H1 (cell line): ENCODE data around the gene MAP3K14. TPM values are rescaled to one million over a fixed set of nuclear protein-coding genes. Genes with fewer than 3 reads are reported as not detected.

Source experiments
- CTCF ChIA-PET: fragments of 300-600 bp; sonication (Branson Sonifier 250); formaldehyde crosslinking; loops from one replicate; lab custom pipeline; 2021; ENCODE audit not compliant: partially characterized antibody; lab: Charles Lee
- POLR2A ChIA-PET: fragments of 300-600 bp; sonication (Branson Sonifier 250); formaldehyde crosslinking; loops from one replicate; lab custom pipeline; 2021; ENCODE audit warnings: inconsistent platforms; ENCODE audit not compliant: partially characterized antibody; lab: Charles Lee
- DNase-seq, 2 experiments: peaks; one replicate each; pipeline versions ENCODE4 v3.0.0 to v3.0.0-alpha.2; 2010 to 2022; ENCODE audit warnings: low spot score in 2 of 2, low read depth in 1 of 2, mixed read lengths in 1 of 2
- FAIRE-seq: peaks from 2 replicates; lab custom pipeline; 2011; peaks lifted over from hg19 to GRCh38; lab: Jason Lieb, UNC
- H2AFZ ChIP-seq: 2 replicates; pipeline ENCODE4 v1.8.1; 2012; ENCODE audit warnings: low read length, inconsistent platforms
- H2AK5ac ChIP-seq: 2 replicates; pipeline ENCODE4 v1.6.1; 2013; ENCODE audit warnings: low read depth, low read length
- H2BK120ac ChIP-seq: replicated peaks from 2 replicates; pipeline ENCODE3; 2013; ENCODE audit warnings: low read depth, low read length, inconsistent platforms
- H2BK12ac ChIP-seq: 2 replicates; pipeline ENCODE4 v1.6.1; 2013; ENCODE audit warnings: low read depth, low read length
- H2BK15ac ChIP-seq: 2 replicates; pipeline ENCODE4 v1.6.1; 2013; ENCODE audit warnings: low read length
- H2BK20ac ChIP-seq: 2 replicates; pipeline ENCODE4 v1.6.1; 2013; ENCODE audit warnings: low read length
- H2BK5ac ChIP-seq: 2 replicates; pipeline ENCODE4 v1.6.1; 2013; ENCODE audit warnings: low read depth, low read length
- H3K14ac ChIP-seq: 2 replicates; pipeline ENCODE4 v1.6.1; 2013; ENCODE audit warnings: inconsistent platforms; ENCODE audit not compliant: insufficient read length
- H3K18ac ChIP-seq: 2 replicates; pipeline ENCODE4 v1.6.1; 2013; ENCODE audit warnings: low read length; ENCODE audit errors: extremely low read depth
- H3K23ac ChIP-seq: 2 replicates; pipeline ENCODE4 v1.6.1; 2013; ENCODE audit warnings: inconsistent platforms; ENCODE audit not compliant: insufficient read length
- H3K23me2 ChIP-seq: 2 replicates; pipeline ENCODE4 v1.6.1; 2013; ENCODE audit warnings: low read depth, low read length
- H3K27ac ChIP-seq: 2 replicates; pipeline ENCODE4 v1.6.1; 2011; ENCODE audit warnings: low read depth, low read length, inconsistent platforms
- H3K27me3 ChIP-seq, 4 experiments: replicated peaks in 1 of 4; 1 replicate in 1 of 4; 2 replicates in 3 of 4; pipeline versions ENCODE4 v1.6.1 to v1.8.1; 2011 to 2013; ENCODE audit warnings: low read length in 3 of 4, mild to moderate bottlenecking in 3 of 4, inconsistent platforms in 2 of 4, mixed read lengths in 2 of 4, moderate library complexity in 1 of 4; ENCODE audit not compliant: control insufficient read depth in 3 of 4, insufficient read depth in 3 of 4; ENCODE audit errors: extremely low read depth in 1 of 4
- H3K36me3 ChIP-seq, 4 experiments: 2 replicates each; pipeline versions ENCODE4 v1.6.1 to v1.8.1; 2011 to 2013; ENCODE audit warnings: mild to moderate bottlenecking in 4 of 4, low read length in 3 of 4, moderate library complexity in 2 of 4, control low read depth in 1 of 4, inconsistent platforms in 1 of 4; ENCODE audit not compliant: insufficient read depth in 4 of 4, control insufficient read depth in 2 of 4
- H3K4ac ChIP-seq: replicated peaks from 2 replicates; pipeline ENCODE3; 2013; ENCODE audit warnings: low read length, low read depth, mixed read lengths, inconsistent platforms; ENCODE audit not compliant: insufficient read length
- H3K4me1 ChIP-seq, 4 experiments: replicated peaks in 1 of 4; 1 replicate in 1 of 4; 2 replicates in 3 of 4; pipeline versions ENCODE4 v1.6.1 to v1.8.1; 2011 to 2013; ENCODE audit warnings: low read length in 3 of 4, inconsistent platforms in 2 of 4, mixed read lengths in 1 of 4; ENCODE audit not compliant: insufficient read depth in 4 of 4, control insufficient read depth in 3 of 4
- H3K4me2 ChIP-seq, 2 experiments: 2 replicates each; pipeline versions ENCODE4 v1.6.1 to v1.8.1; 2011 to 2013; ENCODE audit warnings: low read depth in 2 of 2, low read length in 2 of 2, control low read depth in 1 of 2, inconsistent platforms in 1 of 2, mild to moderate bottlenecking in 1 of 2; ENCODE audit not compliant: insufficient read depth in 1 of 2
- H3K4me3 ChIP-seq, 4 experiments: fragments of 200-600, 300-600 bp in 1 of 4; sonication (generic), shearing (Covaris generic), sonication (Bioruptor Twin) in 1 of 4; 2 replicates each; pipeline versions ENCODE4 v1.5.1 to v1.8.1; 2011 to 2016; ENCODE audit warnings: low read length in 4 of 4, low read depth in 3 of 4, control low read depth in 2 of 4, inconsistent platforms in 2 of 4, mild to moderate bottlenecking in 2 of 4, mixed read lengths in 1 of 4, moderate library complexity in 1 of 4; ENCODE audit not compliant: insufficient read depth in 2 of 4; ENCODE audit errors: extremely low read depth in 1 of 4
- H3K56ac ChIP-seq: replicated peaks from 2 replicates; pipeline ENCODE3; 2013; ENCODE audit warnings: low read depth, mild to moderate bottlenecking, mixed read lengths, low read length, inconsistent platforms; ENCODE audit not compliant: insufficient read length
- H3K79me1 ChIP-seq: 2 replicates; pipeline ENCODE4 v1.6.1; 2013; ENCODE audit warnings: low read depth, low read length, control low read depth
- H3K79me2 ChIP-seq, 2 experiments: 2 replicates each; pipeline versions ENCODE4 v1.6.1 to v1.8.1; 2012 to 2013; ENCODE audit warnings: low read length in 2 of 2, mild to moderate bottlenecking in 2 of 2, inconsistent platforms in 1 of 2; ENCODE audit not compliant: insufficient read depth in 2 of 2, control insufficient read depth in 1 of 2
- H3K9ac ChIP-seq, 4 experiments: replicated peaks in 1 of 4; 1 replicate in 1 of 4; 2 replicates in 3 of 4; pipeline versions ENCODE4 v1.6.1 to v1.8.1; 2011 to 2013; ENCODE audit warnings: low read depth in 3 of 4, low read length in 3 of 4, control low read depth in 2 of 4, mild to moderate bottlenecking in 2 of 4, moderate library complexity in 2 of 4, inconsistent platforms in 1 of 4; ENCODE audit errors: extremely low read depth in 1 of 4
- H3K9me3 ChIP-seq, 2 experiments: 2 replicates each; pipeline versions ENCODE4 v1.6.1 to v1.8.1; 2012 to 2013; ENCODE audit warnings: mild to moderate bottlenecking in 2 of 2, moderate library complexity in 2 of 2, control low read depth in 1 of 2, inconsistent platforms in 1 of 2, low read depth in 1 of 2, low read length in 1 of 2, mixed read lengths in 1 of 2; ENCODE audit not compliant: insufficient read depth in 2 of 2
- H4K20me1 ChIP-seq, 2 experiments: replicated peaks in 1 of 2; 2 replicates each; pipeline versions ENCODE3 to v1.8.1; 2011 to 2013; ENCODE audit warnings: inconsistent platforms in 2 of 2, low read length in 2 of 2, mild to moderate bottlenecking in 1 of 2; ENCODE audit not compliant: insufficient read depth in 2 of 2, control insufficient read depth in 1 of 2
- H4K5ac ChIP-seq: 2 replicates; pipeline ENCODE4 v1.6.1; 2013; ENCODE audit warnings: low read length, low read depth, mixed read lengths, inconsistent platforms; ENCODE audit not compliant: insufficient read length
- H4K8ac ChIP-seq: 2 replicates; pipeline ENCODE4 v1.8.0; 2013; ENCODE audit warnings: mild to moderate bottlenecking, moderate library complexity, low read length, inconsistent platforms; ENCODE audit not compliant: insufficient read depth; ENCODE audit errors: extremely low read depth
- H4K91ac ChIP-seq: replicated peaks from 2 replicates; pipeline ENCODE3; 2013; ENCODE audit warnings: low read length, mixed read lengths, inconsistent platforms; ENCODE audit not compliant: insufficient read length
- CBX5 ChIP-seq: fragments of 300-800, 300-1000 bp; sonication (generic); IDR thresholded peaks from 2 replicates; pipeline ENCODE4 v1.7.1; 2016; ENCODE audit warnings: antibody characterized with exemption, low read length, low read depth
- E2F6 ChIP-seq: IDR thresholded peaks from 2 replicates; pipeline ENCODE4 v1.6.1; 2012; ENCODE audit warnings: inconsistent platforms
- POLR2AphosphoS5 ChIP-seq: IDR thresholded peaks from 2 replicates; pipeline ENCODE4 v1.6.1; 2011; ENCODE audit warnings: low read depth, low read length
- WGBS, 2 experiments: shearing (Covaris generic) in 1 of 2; methylation state at CpG; one replicate each; pipeline versions ENCODE4 v1.1.6 to v1.1.7; 2013 to 2015; ENCODE audit warnings: low lambda C conversion rate in 2 of 2, mixed read lengths in 2 of 2, inconsistent platforms in 1 of 2, low coverage in 1 of 2, missing lambda C conversion rate in 1 of 2; ENCODE audit not compliant: insufficient replicate concordance in 2 of 2, insufficient coverage in 1 of 2, insufficient read length in 1 of 2; ENCODE audit errors: extremely low coverage in 1 of 2, missing lambda C conversion rate in 1 of 2; 5-methylcytosine and 5-hydroxymethylcytosine counted together
- polyA plus RNA-seq, 7 experiments: library from polyadenylated mRNA; depleted of rRNA in 3 of 7; stranded (reverse) in 5 of 7; unstranded in 2 of 7; fragments of >200 nt in 5 of 7; fragments of 200-250 nt in 2 of 7; gene quantifications; 1 replicate in 5 of 7; 2 replicates in 1 of 7; 4 replicates in 1 of 7; pipeline versions ENCODE4 v1.2.1 to v1.2.3, GENCODE V29; 2011 to 2013; ENCODE audit warnings: missing spikeins in 2 of 7, mixed read lengths in 2 of 7
- total RNA-seq: library from RNA; stranded (reverse); fragmentation: NEBNext Ultra II Directional; extraction: Animal tissue kit (Norgen Biotek cat#: 25700); gene quantifications from 2 replicates; pipeline ENCODE4 v1.2.1, GENCODE V29; 2021

MAP3K14 gene
- total and polyA plus RNA-seq, 2 of the 8 experiments (the other 6 are each of a cell fraction or from before 2014, with no cell fraction given): 5.2 to 6.1 TPM

DNA sequence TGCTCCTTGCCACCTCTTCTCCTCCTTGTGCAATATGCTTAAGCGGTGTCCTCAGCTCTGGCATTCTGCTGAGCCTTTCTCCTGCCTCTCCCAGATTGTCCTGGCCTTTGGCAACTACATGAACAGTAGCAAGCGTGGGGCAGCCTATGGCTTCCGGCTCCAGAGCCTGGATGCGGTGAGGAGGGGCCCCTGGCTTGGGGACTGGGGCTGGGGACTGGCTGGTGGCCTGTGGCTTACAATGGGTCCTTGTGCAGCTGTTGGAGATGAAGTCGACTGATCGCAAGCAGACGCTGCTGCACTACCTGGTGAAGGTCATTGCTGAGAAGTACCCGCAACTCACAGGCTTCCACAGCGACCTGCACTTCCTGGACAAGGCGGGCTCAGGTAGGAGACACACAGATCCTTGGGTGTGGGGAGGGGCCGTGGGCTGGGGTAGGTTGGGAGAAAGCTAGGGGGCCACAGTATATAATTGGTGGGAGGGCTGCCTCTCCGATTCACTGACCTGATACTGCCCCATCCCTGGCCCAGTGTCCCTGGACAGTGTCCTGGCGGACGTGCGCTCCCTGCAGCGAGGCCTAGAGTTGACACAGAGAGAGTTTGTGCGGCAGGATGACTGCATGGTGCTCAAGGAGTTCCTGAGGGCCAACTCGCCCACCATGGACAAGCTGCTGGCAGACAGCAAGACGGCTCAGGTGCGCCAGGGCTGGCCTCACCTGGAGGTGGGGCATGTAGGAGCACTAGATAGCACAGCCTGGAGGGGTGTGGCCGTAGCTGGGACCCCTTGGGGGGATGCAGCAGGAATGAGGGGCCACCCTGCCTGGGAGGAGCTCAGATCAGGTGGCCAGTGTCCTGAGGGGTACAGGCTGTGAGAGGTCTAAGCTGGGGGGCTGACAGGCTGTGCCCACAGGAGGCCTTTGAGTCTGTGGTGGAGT is 71.8 kb downstream of the MAP3K14 start:
- no peak for FAIRE-seq
- 0 out of 2 replicates have a peak overlapping the region, but pooled peaks have one; percentile 14 for H2BK12ac ChIP-seq
- H3K36me3 ChIP-seq: peaks cover 0 to 5% (median 0%) of the 10 kb centered on the region in 4 experiments; a peak in 2 of 8 replicates
- 0 out of 2 replicates have a peak overlapping the region, but pooled peaks have one; percentile 16 for H2BK15ac ChIP-seq
- TF ChIP-seq CBX5: no peak
- TF ChIP-seq E2F6: no peak
- no peak for TF ChIP-seq POLR2AphosphoS5
- H3K27me3 ChIP-seq: peaks cover 0 to 12% (median 11%) of the 10 kb centered on the region in 4 experiments; a peak in 6 of 7 replicates
- H3K9ac ChIP-seq: no peak overlapping the region
- H3K56ac ChIP-seq: no peak overlapping the region
- H2BK20ac ChIP-seq: no peak overlapping the region
- peaks cover 1 to 3% of the 10 kb centered on the region in 2 experiments for H4K20me1 ChIP-seq
- POLR2A ChIA-PET: interaction anchor here (1.3 kb wide), 2 partner anchors 24 to 97 kb away, joined by 3 read pairs; partner anchors contain the start of genes FMNL1 and HEXIM1
- no peak overlapping the region for H2AFZ ChIP-seq
- CTCF ChIA-PET: interaction anchor here (0.7 to 22.1 kb wide), 14 partner anchors 6 to 179 kb away, joined by 3 to 362 read pairs (median 10); partner anchors contain the start of gene ACBD4
- H3K23me2 ChIP-seq: peaks cover 20% of the 10 kb centered on the region; the same call in 1 of the 2 replicates
- H3K9me3 ChIP-seq: no peaks in the 10 kb centered on the region
- DNase-seq: no peak
- WGBS, 2 experiments: 89% methylated on average over 18 of the region's 21 CpGs; no CpG with 5 or more reads in 1 of the 2 experiments
- H2BK120ac ChIP-seq: no peak overlapping the region
- H3K18ac ChIP-seq: no peak overlapping the region; the same call in 1 of the 2 replicates
- no peak overlapping the region for H3K4ac ChIP-seq
- H4K8ac ChIP-seq: no peak overlapping the region
- no peak overlapping the region for H2AK5ac ChIP-seq
- H2BK5ac ChIP-seq: no peak overlapping the region
- no peak overlapping the region for H3K27ac ChIP-seq
- peaks cover 3 to 29% (median 21%) of the 10 kb centered on the region in 4 experiments for H3K4me1 ChIP-seq
- no peak overlapping the region for H4K91ac ChIP-seq
- peaks cover 0 to 7% of the 10 kb centered on the region in 2 experiments; a peak in 1 of 4 replicates for H3K79me2 ChIP-seq
- H3K79me1 ChIP-seq: peaks cover 6% of the 10 kb centered on the region
- no peak overlapping the region for H4K5ac ChIP-seq
- no peak overlapping the region for H3K23ac ChIP-seq
- no peak overlapping the region for H3K4me3 ChIP-seq
- no peak overlapping the region for H3K4me2 ChIP-seq
- H3K14ac ChIP-seq: no peak overlapping the region
